Body of pancreas (tissue), 4 donors: Measurements from ENCODE around the gene SLC7A1. TPM values are rescaled to one million over a fixed set of nuclear protein-coding genes. Genes with fewer than 3 reads are reported as not detected.
A peak's percentile ranks its signal among the peaks of the same experiment; 100 is the strongest.

Experiments
- ATAC-seq: fragments of 150-250 bp; one replicate; pipeline ENCODE4 v1.9.1; 2016
- DNase-seq, 4 donors: peaks; one replicate each; pipeline ENCODE4 v3.0.0-alpha.2; 2019
- H3K27ac ChIP-seq, 4 donors: fragments of 200-600 bp; sonication (generic); 1 replicate in 3 of 4; 2 replicates in 1 of 4; pipeline versions ENCODE4 v1.5.1 to v1.6.1; 2016 to 2019; ENCODE audit warnings: mild to moderate bottlenecking in 1 of 4, mixed read lengths in 1 of 4, moderate library complexity in 1 of 4
- H3K27me3 ChIP-seq, 2 donors: fragments of 200-600 bp; sonication (generic); one replicate each; pipeline ENCODE4 v1.6.0; 2016; ENCODE audit warnings: mild to moderate bottlenecking in 1 of 2
- H3K36me3 ChIP-seq, 2 donors: fragments of 200-600 bp; sonication (generic); replicated peaks in 1 of 2; 2 replicates each; pipeline ENCODE4 v1.5.1; 2016; ENCODE audit warnings: low read depth in 2 of 2; ENCODE audit not compliant: insufficient read depth in 1 of 2
- H3K4me1 ChIP-seq: fragments of 200-600 bp; sonication (generic); one replicate; pipeline ENCODE4 v1.6.0; 2016
- H3K4me3 ChIP-seq, 2 donors: fragments of 200-600 bp; sonication (generic); 1 replicate in 1 of 2; 2 replicates in 1 of 2; pipeline ENCODE4 v1.5.1; 2016 to 2019
- H3K9me3 ChIP-seq, 3 donors: fragments of 200-600 bp; sonication (generic); 1 replicate in 2 of 3; 2 replicates in 1 of 3; pipeline ENCODE4 v1.5.1; 2016
- CTCF ChIP-seq, 7 experiments: fragments of 450-650 bp in 4 of 7; fragments of 200-600 bp in 3 of 7; sonication (generic) in 3 of 7; IDR thresholded peaks; one replicate each; pipeline ENCODE4 v1.5.1; 2016 to 2019; ENCODE audit warnings: antibody characterized with exemption in 7 of 7
- POLR2A ChIP-seq, 3 donors: fragments of 450-650 bp; IDR thresholded peaks; one replicate each; pipeline ENCODE4 v1.6.1; 2016; ENCODE audit warnings: antibody characterized with exemption in 3 of 3, mild to moderate bottlenecking in 2 of 3
- WGBS, 2 donors: methylation state at CpG; one replicate each; pipeline ENCODE4 v1.1.5; 2017; 5-methylcytosine and 5-hydroxymethylcytosine counted together
- intact Hi-C: fragments of 100-400 bp; cut with DNase I; formaldehyde crosslinking; loops from one replicate; pipeline ENCODE4 v1.15.1; 2023
- total RNA-seq, 2 donors: library from RNA; depleted of rRNA; stranded (reverse); fragments of >200 nt; gene quantifications; one replicate each; pipeline ENCODE4 v1.1.0, GENCODE V29; 2016

The SLC7A1 gene
- total RNA-seq, 2 donors from 2014 or later: 15.3 to 30.3 TPM

DNA sequence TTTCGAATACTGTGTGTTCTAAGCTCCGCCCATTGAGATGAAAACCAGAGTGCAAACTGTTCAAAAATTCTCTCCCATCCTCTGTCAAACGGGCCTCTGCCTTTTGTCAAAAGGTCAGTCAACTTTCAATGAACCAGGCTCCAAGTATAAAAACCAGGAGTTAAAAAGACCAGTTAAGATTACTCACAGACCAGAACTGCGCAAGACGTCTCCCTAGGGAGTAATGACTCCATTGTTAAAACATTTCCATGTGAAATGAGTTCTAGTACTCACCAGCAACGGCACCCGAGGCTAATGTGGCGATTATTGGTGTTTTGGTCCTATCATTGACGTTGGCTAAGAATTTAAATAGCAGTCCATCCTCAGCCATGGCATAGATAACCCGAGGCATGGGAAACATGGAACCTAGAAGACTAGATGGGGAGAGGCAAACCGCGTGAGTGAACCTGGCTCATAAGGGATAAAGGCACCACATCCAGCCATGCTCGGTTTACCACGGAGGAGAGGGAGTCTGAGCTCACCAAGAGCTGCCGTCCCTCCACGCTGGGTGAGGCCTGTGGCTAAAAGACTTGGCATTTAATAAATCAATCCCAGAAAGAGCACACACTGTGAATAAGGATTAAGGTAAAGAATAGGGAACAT lies 73.3 kb downstream of the SLC7A1 start:
- H3K4me3 ChIP-seq: no peak overlapping the region
- no peak for TF ChIP-seq CTCF (IDR thresholded peaks at IDR 0.05)
- no peak for TF ChIP-seq POLR2A (IDR thresholded peaks at IDR 0.05)
- whole genome bisulfite sequencing, 2 donors: 83 to 88% methylated on average over 16 of the region's 16 CpGs
- H3K27me3 ChIP-seq: no peaks in the 10 kb centered on the region
- H3K4me1 ChIP-seq: no peaks in the 10 kb centered on the region
- no peak overlapping the region for H3K27ac ChIP-seq
- no peaks in the 10 kb centered on the region for H3K9me3 ChIP-seq
- DNase-seq: peak in 1 of 4 donors; percentile 48
- peaks cover 0 to 9% of the 10 kb centered on the region in 2 donors for H3K36me3 ChIP-seq
- peak; percentile 63 for ATAC-seq
- intact Hi-C loops: no loop called here

GRCh38 chr13:29521336-29521735 lies 74.2 kb downstream of the SLC7A1 start:
- Histone ChIP-seq H3K36me3 (peaks cover 0 to 17% of the 10 kb centered on the region in 2 donors), H3K4me3 (no peak overlapping the region), H3K9me3 (no peaks in the 10 kb centered on the region), H3K4me1 (no peaks in the 10 kb centered on the region), H3K27me3 (no peaks in the 10 kb centered on the region), H3K27ac (no peak overlapping the region)
- TF ChIP-seq POLR2A (IDR thresholded peaks at IDR 0.05) (no peak), CTCF (IDR thresholded peaks at IDR 0.05) (no peak)
- DNase-seq (no peak), ATAC-seq (no peak)
- intact Hi-C loops: no loop called here
- 88 to 90% methylated on average over 14 of the region's 14 CpGs for WGBS, 2 donors

DNA sequence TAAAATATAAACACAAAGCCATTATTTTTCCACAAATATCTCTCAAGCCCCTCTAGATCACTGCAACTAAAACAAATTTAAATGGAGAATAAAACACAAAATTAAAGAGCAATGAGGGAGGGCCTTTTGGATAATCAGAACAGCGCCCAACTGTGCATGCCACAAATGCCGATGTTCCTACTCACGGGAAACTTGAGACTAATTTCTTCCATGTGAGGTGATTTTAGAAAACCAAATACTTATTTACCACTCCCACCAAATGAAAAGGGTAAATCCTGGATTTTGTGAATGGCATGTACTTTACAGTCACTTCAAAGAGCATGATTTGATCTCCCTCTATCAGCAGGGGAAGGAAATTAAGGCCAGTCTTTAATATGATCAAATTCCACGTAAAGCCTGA lies 74.8 kb downstream of the SLC7A1 start:
- Histone ChIP-seq H3K4me3 (no peak overlapping the region), H3K27ac (no peak overlapping the region), H3K9me3 (no peaks in the 10 kb centered on the region), H3K27me3 (no peaks in the 10 kb centered on the region), H3K36me3 (peaks cover 0 to 22% of the 10 kb centered on the region in 2 donors), H3K4me1 (no peaks in the 10 kb centered on the region)
- no peak for TF ChIP-seq POLR2A (IDR thresholded peaks at IDR 0.05)
- DNase-seq (no peak), ATAC-seq (no peak)
- 88 to 91% methylated on average over 4 of the region's 4 CpGs for WGBS, 2 donors
- intact Hi-C loops: no loop called here

- ATAC-seq: no peak
- no peaks in the 10 kb centered on the region for H3K27me3 ChIP-seq
- WGBS, 2 donors: 93% methylated on average over 3 of the region's 3 CpGs
- no peaks in the 10 kb centered on the region for H3K9me3 ChIP-seq
- no peak for DNase-seq
- no peaks in the 10 kb centered on the region for H3K4me1 ChIP-seq
- H3K27ac ChIP-seq: no peak overlapping the region
- H3K36me3 ChIP-seq: peaks cover 0 to 24% of the 10 kb centered on the region in 2 donors
- no peak for TF ChIP-seq POLR2A (IDR thresholded peaks at IDR 0.05)
- no peak for TF ChIP-seq CTCF (IDR thresholded peaks at IDR 0.05)
- H3K4me3 ChIP-seq: no peak overlapping the region
- intact Hi-C loops: loop anchor here (10.0 kb wide), 1 partner anchor 595 kb away; no protein-coding TSS in a partner anchor
These were observed 75.6 kb downstream of the SLC7A1 start for GRCh38 chr13:29519921-29520320.

- Histone ChIP-seq H3K36me3 (peaks cover 0 to 20% of the 10 kb centered on the region in 2 donors), H3K27me3 (no peaks in the 10 kb centered on the region), H3K4me3 (no peak overlapping the region), H3K27ac (no peak overlapping the region), H3K4me1 (no peaks in the 10 kb centered on the region), H3K9me3 (no peaks in the 10 kb centered on the region)
- intact Hi-C loops: loop anchor here (10.0 kb wide), 1 partner anchor 598 kb away; no protein-coding TSS in a partner anchor
- no peak for TF ChIP-seq POLR2A (IDR thresholded peaks at IDR 0.05)
- TF ChIP-seq CTCF (IDR thresholded peaks at IDR 0.05): no peak
- 87 to 100% methylated on average over 2 to 12 of the region's 12 CpGs for WGBS, 2 donors
- ATAC-seq: no peak
- DNase-seq: peak in 1 of 4 donors; percentile 3
These were observed 78.6 kb downstream of the SLC7A1 start for GRCh38 chr13:29516880-29517279.
